ENCODE results near the gene DNMT3A. TPM values are rescaled to one million over a fixed set of nuclear protein-coding genes. Genes with fewer than 3 reads are reported as not detected.

The DNMT3A gene
- total RNA-seq, 1 experiment from 2014 or later, result 215 TPM

DNA sequence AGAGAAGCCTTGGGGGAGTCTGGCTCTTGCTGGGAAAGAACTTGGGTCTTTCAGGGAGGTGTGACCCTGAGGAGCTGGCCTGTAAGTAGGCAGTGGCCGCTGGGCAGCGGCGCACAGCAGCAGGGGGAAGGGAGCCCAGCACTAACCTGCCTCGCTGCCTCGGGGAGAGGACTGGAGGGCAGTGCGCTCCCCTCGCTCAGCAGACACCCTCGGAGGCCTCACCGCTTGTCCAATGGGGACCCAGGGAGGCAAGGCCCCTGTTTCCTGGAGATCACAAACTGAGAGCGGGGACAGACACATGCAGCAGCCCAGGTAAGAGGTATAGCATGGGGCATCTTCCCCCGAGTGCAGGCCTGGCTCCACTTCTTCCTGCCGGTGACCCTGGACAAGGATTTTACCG, 3.3 kb downstream of the DNMT3A start:
- Histone ChIP-seq H3K9me3 (ENCODE audit: control insufficient read depth, low read depth, low read length) (no peaks in the 10 kb centered on the region), H3K4me1 (ENCODE audit: insufficient read depth, low read length) (peaks cover 15% of the 10 kb centered on the region; the same call in 1 of the 2 replicates), H4K5ac (ENCODE audit: insufficient read length, low read depth, low read length) (no peak overlapping the region), H3K14ac (ENCODE audit: insufficient read depth, low read length) (no peak overlapping the region), H4K20me1 (ENCODE audit: control insufficient read depth, insufficient read depth, insufficient read length) (no peaks in the 10 kb centered on the region), H2BK15ac (ENCODE audit: low read depth, low read length) (no peak overlapping the region), H2AFZ (ENCODE audit: low read length) (no peak overlapping the region), H3K9ac (ENCODE audit: extremely low read depth, insufficient read length, low read length) (no peak overlapping the region), H3K23me2 (ENCODE audit: insufficient read length, low read depth, low read length, poor library complexity, severe bottlenecking) (peaks cover 6% of the 10 kb centered on the region), H4K8ac (replicated peaks; ENCODE audit: insufficient read length, low read depth, low read length) (no peak overlapping the region), H2BK5ac (ENCODE audit: insufficient read length, low read length) (no peak overlapping the region), H3K23ac (ENCODE audit: insufficient read length, low read depth, low read length) (no peak overlapping the region), H2BK12ac (ENCODE audit: insufficient read length, low read depth, low read length) (no peak overlapping the region), H3K18ac (ENCODE audit: insufficient read length, low read depth, low read length) (no peak overlapping the region), H3K79me2 (ENCODE audit: insufficient read depth, low read length) (no peaks in the 10 kb centered on the region), H3T11ph (ENCODE audit: low read length) (no peak overlapping the region), H3K79me1 (ENCODE audit: insufficient read depth, low read depth, low read length, poor library complexity, severe bottlenecking) (no peaks in the 10 kb centered on the region), H3K56ac (ENCODE audit: insufficient read length, low read depth, low read length) (no peak overlapping the region), H3K4me2 (ENCODE audit: insufficient read depth, insufficient read length, low read length) (no peak overlapping the region), H3K27ac (ENCODE audit: insufficient read length, low read depth, low read length) (no peak overlapping the region), H2AK5ac (ENCODE audit: insufficient read length, low read length) (no peak overlapping the region), H2BK20ac (ENCODE audit: low read depth, low read length, poor library complexity, severe bottlenecking) (no peak overlapping the region), H3K4ac (ENCODE audit: low read depth, low read length) (no peak overlapping the region), H4K91ac (ENCODE audit: insufficient read length, low read depth, low read length) (no peak overlapping the region), H3K27me3 (ENCODE audit: insufficient read depth, low read length) (no peaks in the 10 kb centered on the region), H2BK120ac (ENCODE audit: low read depth, low read length, poor library complexity, severe bottlenecking) (no peak overlapping the region)
- DNase-seq, result no peak
- H3K9me3 Mint-ChIP-seq, result no peaks in the 10 kb centered on the region
- H3K27ac Mint-ChIP-seq, result no peak overlapping the region
- H3K27me3 Mint-ChIP-seq (ENCODE audit: low read depth), result peaks cover 9% of the 10 kb centered on the region
- no CpG with 5 or more reads among the region's 13 CpGs for WGBS (ENCODE audit: extremely low coverage, insufficient read length, low lambda C conversion rate)
- H3K36me3 Mint-ChIP-seq (ENCODE audit: insufficient read depth in 1 of 3, low read depth in 3 of 3), result no peaks in the 10 kb centered on the region; a peak in 1 of 7 replicates
- no peak for TF ChIP-seq CTCF (conservative IDR thresholded peaks at IDR 0.05)
- peaks cover 55 to 66% of the 10 kb centered on the region in 2 experiments for H3K4me1 Mint-ChIP-seq
- H3K4me3 Mint-ChIP-seq, result no peak overlapping the region

Data from H9 (cell line).